Daoy (cell line): ENCODE results near the gene C13orf42. TPM values are rescaled to one million over a fixed set of nuclear protein-coding genes. Genes with fewer than 3 reads are reported as not detected.

Experiments used
- DNase-seq: peaks from one replicate; pipeline ENCODE4 v3.0.0-alpha.2; 2015; ENCODE audit warnings: low read depth
- total RNA-seq: library from RNA; depleted of rRNA; stranded (reverse); fragments of >200 nt; shearing (Covaris generic); gene quantifications from 2 replicates; pipeline ENCODE4 v1.2.3, GENCODE V29; 2014; rRNA removed

C13orf42 gene
- total RNA-seq, 1 experiment from 2014 or later: not detected

DNA sequence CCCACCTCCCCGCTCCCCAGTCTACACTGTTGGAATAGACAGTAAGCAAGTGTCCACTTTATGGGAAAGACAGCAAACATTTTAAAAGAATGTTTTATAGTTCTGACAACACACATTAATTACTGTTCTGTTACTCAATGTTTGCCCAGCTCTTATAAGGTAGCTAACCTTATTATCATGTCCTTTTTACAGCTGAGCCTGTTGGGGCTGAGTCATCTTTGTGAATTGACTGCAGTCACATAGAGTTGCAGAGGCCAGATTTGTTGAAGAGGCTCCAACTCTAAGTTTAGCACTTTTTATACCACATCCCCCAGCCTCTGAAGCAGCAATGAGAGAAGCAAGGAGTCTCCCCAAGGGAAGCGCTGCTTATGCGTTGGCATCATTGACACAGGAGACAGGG is 76.2 kb downstream of the C13orf42 start:
- no peak for DNase-seq

DNA sequence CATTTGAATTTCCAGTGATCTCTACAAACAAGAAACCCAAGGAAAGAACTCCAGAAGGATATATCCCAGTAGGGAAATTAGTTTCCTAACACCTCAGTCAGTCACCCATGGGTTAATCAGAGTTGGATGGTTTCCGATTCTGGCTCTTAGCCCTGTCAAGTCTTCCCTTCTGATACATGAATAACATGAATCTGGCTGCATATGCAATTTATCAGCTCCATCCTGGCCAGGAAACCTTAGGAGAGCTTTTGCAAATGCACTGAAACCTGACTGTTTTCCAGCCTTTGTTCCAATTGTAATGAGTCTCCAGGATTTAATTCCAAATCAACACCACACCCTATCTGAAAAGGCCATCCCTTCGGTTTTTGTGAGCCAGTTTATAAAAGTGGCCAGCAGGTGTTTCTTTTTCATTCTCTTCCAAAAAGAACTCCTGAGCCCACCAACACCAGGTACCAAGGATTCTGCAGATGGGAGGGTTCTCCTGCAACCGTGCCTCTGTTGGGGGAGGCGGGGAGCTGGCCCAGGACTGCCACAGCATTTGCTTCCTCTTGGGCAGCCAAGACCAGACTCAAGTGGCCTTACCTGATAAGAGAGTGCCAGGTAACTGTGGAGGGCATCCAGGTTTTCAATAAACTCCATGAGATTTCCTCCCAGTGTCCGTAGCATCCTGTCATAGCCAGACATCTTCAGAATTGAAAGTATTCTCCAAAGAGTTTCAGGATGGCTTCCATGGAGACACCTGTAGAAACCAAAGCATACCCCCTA is 77.5 kb downstream of the C13orf42 start:
- no peak for DNase-seq

DNA sequence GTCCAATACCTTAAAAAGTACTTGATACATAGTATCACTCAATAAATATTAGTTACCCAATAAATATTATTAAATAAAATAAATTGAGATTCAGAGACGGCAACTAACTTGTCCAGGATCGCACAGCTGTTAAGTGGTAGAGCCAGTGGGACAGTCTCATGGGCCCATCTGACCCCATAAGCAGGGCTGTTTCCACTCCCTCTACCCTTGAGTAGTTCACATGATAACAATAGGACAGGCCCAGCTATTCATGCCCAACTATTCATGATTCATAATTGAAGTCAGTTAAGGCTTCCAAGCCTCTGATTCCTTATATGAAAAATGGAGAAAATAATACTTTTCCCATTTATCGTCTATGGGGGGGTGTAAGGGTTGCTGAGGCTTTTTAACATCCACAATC is 78.2 kb downstream of the C13orf42 start:
- no peak for DNase-seq

Other genes starting within 250 kb of the C13orf42 start
- gene RNASEH2B, start 201.5 kb downstream of the C13orf42 start, total RNA-seq: 66.3 and 73.8 TPM in 2 replicates
- gene FAM124A, start 111.1 kb upstream of the C13orf42 start, total RNA-seq: 0.46 and 1.0 TPM in 2 replicates
- gene SERPINE3, start 228.4 kb upstream of the C13orf42 start, total RNA-seq: not detected in 2 replicates